Activated naive CD8-positive, alpha-beta T cell treated with anti-CD3 and anti-CD28 coated beads for 36 hours (primary cell): ENCODE measurements around the gene SPATS2L. TPM values are rescaled to one million over a fixed set of nuclear protein-coding genes. Genes with fewer than 3 reads are reported as not detected.

Experiments
- DNase-seq: peaks from one replicate; pipeline ENCODE4 v3.0.0; 2021
- H3K27ac Mint-ChIP-seq: one replicate; pipeline ENCODE4 v1.8.0; 2022; ENCODE audit warnings: mild to moderate bottlenecking, moderate library complexity, mixed read lengths
- H3K27me3 Mint-ChIP-seq: one replicate; pipeline ENCODE4 v1.8.0; 2022; ENCODE audit warnings: mild to moderate bottlenecking, mixed read lengths
- H3K36me3 Mint-ChIP-seq: one replicate; pipeline ENCODE4 v1.8.0; 2021; ENCODE audit warnings: mild to moderate bottlenecking, mixed read lengths
- H3K4me1 Mint-ChIP-seq: one replicate; pipeline ENCODE4 v1.8.0; 2021; ENCODE audit warnings: mixed read lengths
- H3K4me3 Mint-ChIP-seq: one replicate; pipeline ENCODE4 v1.8.0; 2022; ENCODE audit warnings: mild to moderate bottlenecking, moderate library complexity, mixed read lengths
- H3K9me3 Mint-ChIP-seq: one replicate; pipeline ENCODE4 v1.8.0; 2022; ENCODE audit warnings: mixed read lengths
- total RNA-seq, 2 experiments: library from RNA; stranded (reverse); gene quantifications; one replicate each; pipeline ENCODE4 v1.2.3, GENCODE V29; 2021

Gene SPATS2L
- total RNA-seq, 2 experiments from 2014 or later: 8.1 to 9.4 TPM

DNA sequence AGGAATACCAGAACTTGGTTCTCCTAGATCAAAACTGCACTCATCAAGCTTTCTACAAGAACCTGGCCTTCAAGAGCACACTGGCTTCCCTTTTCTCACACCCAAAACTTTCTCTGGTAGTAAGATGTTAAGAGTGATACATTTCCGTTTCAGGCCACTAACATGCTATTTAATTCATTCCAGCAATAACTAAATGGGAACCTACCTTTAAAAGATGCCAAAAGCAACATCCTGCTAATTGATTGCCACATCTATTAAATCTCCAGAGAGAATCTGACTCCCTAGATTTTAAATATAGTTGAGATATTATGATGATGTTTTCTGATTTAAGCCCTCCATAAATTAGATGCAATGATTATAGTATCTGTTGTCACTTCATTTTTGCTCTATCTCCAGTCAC is 131.8 kb downstream of the SPATS2L start:
- no peaks in the 10 kb centered on the region for H3K27me3 Mint-ChIP-seq
- no peak overlapping the region for H3K4me3 Mint-ChIP-seq
- DNase-seq: no peak
- no peak overlapping the region for H3K27ac Mint-ChIP-seq
- H3K9me3 Mint-ChIP-seq: peaks cover 1% of the 10 kb centered on the region
- no peaks in the 10 kb centered on the region for H3K36me3 Mint-ChIP-seq
- H3K4me1 Mint-ChIP-seq: no peaks in the 10 kb centered on the region

DNA sequence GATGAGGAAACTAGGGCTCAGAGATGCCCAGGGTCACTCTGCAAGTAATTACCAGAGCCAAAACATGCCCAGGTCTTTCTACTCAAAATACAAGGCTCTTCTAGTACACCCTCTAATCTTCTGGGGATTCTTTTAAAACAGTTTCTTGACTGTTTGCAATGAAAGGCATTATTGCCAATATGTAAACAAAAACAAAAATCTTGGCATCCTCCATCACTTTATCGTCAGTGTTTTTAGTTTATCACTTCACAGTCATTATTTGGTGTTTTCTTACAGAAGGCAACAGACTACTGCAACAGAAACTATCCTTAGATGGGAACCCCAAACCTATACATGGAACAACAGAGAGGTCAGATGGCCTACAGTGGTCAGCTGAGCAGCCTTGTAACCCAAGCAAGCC is 132.4 kb downstream of the SPATS2L start:
- no peak for DNase-seq
- no peaks in the 10 kb centered on the region for H3K27me3 Mint-ChIP-seq
- H3K4me1 Mint-ChIP-seq: no peaks in the 10 kb centered on the region
- H3K27ac Mint-ChIP-seq: no peak overlapping the region
- H3K9me3 Mint-ChIP-seq: peaks cover 1% of the 10 kb centered on the region
- H3K36me3 Mint-ChIP-seq: no peaks in the 10 kb centered on the region
- no peak overlapping the region for H3K4me3 Mint-ChIP-seq

DNA sequence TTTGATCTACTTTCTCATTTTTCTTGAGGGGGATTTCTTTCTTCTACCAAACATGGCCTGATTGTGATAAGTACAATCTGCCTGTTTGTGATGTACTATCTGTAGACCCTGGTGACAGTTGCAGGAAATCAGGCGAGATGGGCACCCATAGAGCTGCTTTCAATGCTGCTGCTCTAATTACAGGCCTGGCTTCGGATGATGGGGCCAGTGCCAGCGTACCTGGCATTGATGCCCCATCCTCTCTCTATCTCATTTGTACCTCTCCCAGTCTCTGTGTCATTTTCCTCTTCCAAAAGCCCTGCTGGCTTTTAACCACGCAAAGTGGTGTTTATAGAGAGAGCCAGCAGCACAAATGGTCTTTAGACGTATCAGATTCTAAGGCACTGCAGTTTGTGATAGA is 133.5 kb downstream of the SPATS2L start:
- no peaks in the 10 kb centered on the region for H3K4me1 Mint-ChIP-seq
- H3K36me3 Mint-ChIP-seq: no peaks in the 10 kb centered on the region
- no peak for DNase-seq
- H3K27ac Mint-ChIP-seq: no peak overlapping the region
- H3K9me3 Mint-ChIP-seq: peaks cover 1% of the 10 kb centered on the region
- no peaks in the 10 kb centered on the region for H3K27me3 Mint-ChIP-seq
- H3K4me3 Mint-ChIP-seq: no peak overlapping the region

DNA sequence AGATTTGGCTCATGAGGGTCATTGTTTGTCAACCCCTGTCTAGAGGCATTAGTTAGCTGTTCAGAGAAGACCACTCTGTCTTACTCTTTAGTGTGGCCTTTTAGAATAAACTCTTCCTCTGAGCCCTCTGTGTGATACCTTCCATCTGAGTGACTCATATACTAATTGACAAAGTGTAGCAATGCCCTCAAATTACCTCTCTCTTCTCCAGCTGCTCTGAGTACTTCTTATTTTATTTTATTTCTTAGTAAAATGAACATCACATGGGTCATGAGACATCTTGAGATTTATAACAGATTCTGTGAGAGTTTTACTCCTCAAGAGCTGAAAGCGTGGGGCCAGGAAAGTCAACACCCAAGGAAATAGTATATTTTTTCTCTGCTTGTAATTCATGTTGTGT is 136.0 kb downstream of the SPATS2L start:
- Mint-ChIP-seq H3K9me3 (no peaks in the 10 kb centered on the region), H3K36me3 (no peaks in the 10 kb centered on the region), H3K4me1 (peaks cover 17% of the 10 kb centered on the region), H3K27ac (no peak overlapping the region), H3K27me3 (no peaks in the 10 kb centered on the region), H3K4me3 (no peak overlapping the region)
- no peak for DNase-seq

DNA sequence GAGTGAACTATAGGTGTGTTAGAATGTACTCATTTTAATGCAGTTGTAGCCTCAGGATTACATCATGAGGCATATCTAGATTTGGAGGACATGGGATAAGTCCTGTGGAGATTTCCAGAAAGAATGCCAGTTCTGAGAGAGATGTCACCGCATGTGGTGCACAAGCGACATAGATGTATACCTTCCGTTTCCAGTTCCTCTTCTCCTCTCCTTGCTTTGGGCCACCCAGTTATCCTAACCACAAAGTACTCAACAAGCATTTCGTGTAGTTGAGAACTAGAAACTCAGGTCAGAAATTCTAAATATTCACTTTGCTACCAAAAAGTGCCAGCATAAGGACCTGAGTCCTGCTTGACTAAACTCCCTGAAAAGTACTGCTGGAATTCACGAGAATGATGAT is 136.9 kb downstream of the SPATS2L start:
- H3K27ac Mint-ChIP-seq: no peak overlapping the region
- no peaks in the 10 kb centered on the region for H3K9me3 Mint-ChIP-seq
- DNase-seq: no peak
- H3K4me1 Mint-ChIP-seq: peaks cover 18% of the 10 kb centered on the region
- no peaks in the 10 kb centered on the region for H3K36me3 Mint-ChIP-seq
- H3K4me3 Mint-ChIP-seq: no peak overlapping the region
- no peaks in the 10 kb centered on the region for H3K27me3 Mint-ChIP-seq

DNA sequence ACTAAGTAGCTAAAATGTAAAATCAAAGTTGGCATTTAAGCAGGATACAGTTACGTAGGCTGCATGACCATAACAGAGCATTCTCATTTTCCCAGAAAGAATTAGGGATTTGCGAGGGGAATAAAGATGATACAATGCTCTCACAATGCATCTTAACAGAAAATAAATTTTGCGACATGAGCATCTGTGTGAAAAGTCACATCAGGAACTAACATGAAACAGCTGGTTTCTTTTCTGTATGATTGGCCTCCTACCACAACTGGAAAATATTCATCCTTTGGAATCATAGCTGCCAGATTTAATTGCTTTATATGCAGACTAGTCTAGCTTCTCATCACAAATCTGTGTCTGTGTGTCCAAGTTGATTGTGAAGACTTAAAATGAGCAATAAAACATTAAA is 137.4 kb downstream of the SPATS2L start:
- Mint-ChIP-seq H3K4me1 (peaks cover 23% of the 10 kb centered on the region), H3K36me3 (no peaks in the 10 kb centered on the region), H3K27me3 (no peaks in the 10 kb centered on the region), H3K9me3 (no peaks in the 10 kb centered on the region), H3K27ac (no peak overlapping the region), H3K4me3 (no peak overlapping the region)
- no peak for DNase-seq

DNA sequence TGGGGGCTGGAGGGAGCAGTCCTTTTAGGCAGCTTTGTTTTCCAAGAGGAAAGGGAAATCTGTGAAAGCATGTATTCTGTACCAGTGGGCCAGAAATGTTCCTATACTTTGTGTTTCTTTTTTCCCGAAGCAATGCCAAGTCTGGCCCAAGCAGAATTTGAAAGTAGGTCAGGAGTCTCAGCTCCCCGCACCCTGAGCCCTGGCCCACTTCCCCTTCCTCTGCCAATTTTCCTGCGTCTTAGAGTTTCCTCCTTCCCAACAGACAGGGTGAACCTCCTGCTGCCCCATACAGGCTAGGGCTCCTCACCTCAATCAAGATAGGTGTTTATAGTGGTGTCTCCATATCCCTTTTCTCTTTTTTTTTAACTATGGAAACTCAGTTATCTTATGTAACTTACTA is 138.0 kb downstream of the SPATS2L start:
- H3K36me3 Mint-ChIP-seq: no peaks in the 10 kb centered on the region
- no peak for DNase-seq
- H3K4me3 Mint-ChIP-seq: no peak overlapping the region
- no peak overlapping the region for H3K27ac Mint-ChIP-seq
- no peaks in the 10 kb centered on the region for H3K9me3 Mint-ChIP-seq
- H3K27me3 Mint-ChIP-seq: no peaks in the 10 kb centered on the region
- H3K4me1 Mint-ChIP-seq: peaks cover 25% of the 10 kb centered on the region

DNA sequence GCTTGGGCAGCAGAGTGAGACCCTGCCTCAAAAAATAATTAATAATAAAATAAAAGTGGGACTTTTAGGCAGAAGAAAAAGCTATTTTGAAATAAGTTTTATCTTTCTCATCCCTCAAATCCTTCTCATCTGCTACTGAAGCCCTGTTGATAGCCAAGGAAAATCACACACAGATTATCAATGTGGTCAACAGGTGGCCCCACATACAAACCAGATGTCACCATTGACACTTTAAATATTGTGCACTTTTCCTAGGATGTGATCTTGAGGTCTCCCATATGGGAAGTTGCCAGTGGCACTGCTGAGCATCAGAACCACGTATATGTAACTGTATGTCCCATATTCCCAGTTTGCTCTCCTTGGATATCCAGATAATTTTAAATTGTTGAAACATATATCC is 138.8 kb downstream of the SPATS2L start:
- Mint-ChIP-seq H3K9me3 (no peaks in the 10 kb centered on the region), H3K27ac (no peak overlapping the region), H3K36me3 (no peaks in the 10 kb centered on the region), H3K27me3 (no peaks in the 10 kb centered on the region), H3K4me1 (peaks cover 25% of the 10 kb centered on the region), H3K4me3 (no peak overlapping the region)
- DNase-seq: no peak

DNA sequence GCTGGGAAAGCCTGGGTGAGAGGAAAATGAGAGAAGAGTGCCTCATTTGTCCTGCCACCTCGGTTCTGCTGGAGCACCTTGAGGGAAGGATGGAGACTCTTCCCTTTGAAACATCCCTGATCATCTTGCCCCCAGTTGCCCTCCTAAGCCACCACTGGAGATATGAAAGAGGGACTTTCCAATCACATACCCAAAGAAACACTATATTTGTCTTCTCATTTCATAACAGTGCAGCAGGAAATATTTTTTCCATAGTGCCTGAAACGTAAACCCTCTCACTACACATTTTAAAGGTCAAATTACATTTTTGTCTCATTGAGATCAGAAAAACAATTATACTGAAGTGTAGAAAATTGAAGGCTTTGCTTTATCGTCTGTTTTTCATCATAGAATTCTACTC is 140.1 kb downstream of the SPATS2L start:
- Mint-ChIP-seq H3K4me3 (no peak overlapping the region), H3K27me3 (no peaks in the 10 kb centered on the region), H3K4me1 (peaks cover 25% of the 10 kb centered on the region), H3K27ac (peak overlapping the region; percentile 80), H3K9me3 (no peaks in the 10 kb centered on the region), H3K36me3 (no peaks in the 10 kb centered on the region)
- no peak for DNase-seq

DNA sequence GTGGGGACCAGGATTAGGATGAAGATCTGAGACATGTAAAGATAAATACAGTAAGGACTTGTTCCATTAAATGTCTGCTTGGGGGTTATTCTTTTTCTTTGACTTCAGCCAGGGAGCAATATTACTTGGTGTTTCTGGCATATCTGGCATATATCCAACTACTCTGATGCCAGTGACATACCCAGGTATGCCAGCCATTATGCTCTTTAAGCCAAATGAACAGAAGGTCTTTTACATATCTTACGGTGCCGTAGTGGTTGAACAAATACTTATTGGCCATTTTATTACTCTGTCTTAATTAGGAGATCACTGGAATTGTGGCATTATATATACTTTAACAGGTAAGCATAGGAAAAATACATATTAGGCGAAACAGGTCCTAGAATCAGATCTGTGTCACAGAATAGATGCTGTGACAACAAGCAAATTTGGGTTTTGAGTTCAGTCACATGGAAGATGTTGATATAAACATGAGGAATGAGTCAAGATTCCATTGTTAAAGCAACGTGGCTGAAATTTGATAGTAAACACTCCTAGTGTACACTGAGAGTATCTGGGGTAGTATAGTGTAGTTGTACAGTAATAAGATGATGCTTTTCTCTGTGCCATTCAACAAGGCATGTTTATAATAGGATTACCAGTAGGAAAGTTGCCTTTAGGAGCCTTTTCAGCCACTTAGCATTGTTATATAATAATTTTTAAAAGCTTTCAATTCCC is 140.8 kb downstream of the SPATS2L start:
- H3K27me3 Mint-ChIP-seq: no peaks in the 10 kb centered on the region
- no peaks in the 10 kb centered on the region for H3K9me3 Mint-ChIP-seq
- peak overlapping the region; percentile 80 for H3K27ac Mint-ChIP-seq
- no peaks in the 10 kb centered on the region for H3K36me3 Mint-ChIP-seq
- H3K4me3 Mint-ChIP-seq: no peak overlapping the region
- no peak for DNase-seq
- peaks cover 25% of the 10 kb centered on the region for H3K4me1 Mint-ChIP-seq

DNA sequence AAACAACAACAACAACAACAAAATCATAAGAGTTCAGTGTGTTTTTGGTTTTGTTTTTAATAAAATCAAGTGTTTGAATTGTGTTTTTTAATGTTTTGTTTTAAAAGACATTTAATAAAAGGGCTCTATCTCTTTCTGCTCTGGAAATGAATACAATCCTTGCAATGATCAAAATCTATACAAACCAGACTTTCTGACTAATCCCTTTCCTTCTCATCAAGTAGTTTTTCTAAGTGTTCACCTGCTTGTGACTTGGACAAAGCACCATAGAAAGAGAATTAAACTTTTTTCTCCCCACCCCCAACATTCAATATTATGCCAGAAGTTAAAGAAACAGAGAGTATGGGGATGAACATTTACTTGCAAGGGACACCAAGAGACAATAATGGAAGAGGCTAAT is 142.0 kb downstream of the SPATS2L start:
- Mint-ChIP-seq H3K4me1 (peaks cover 25% of the 10 kb centered on the region), H3K9me3 (no peaks in the 10 kb centered on the region), H3K27ac (peak overlapping the region; percentile 21), H3K27me3 (no peaks in the 10 kb centered on the region), H3K4me3 (no peak overlapping the region), H3K36me3 (no peaks in the 10 kb centered on the region)
- DNase-seq: no peak

DNA sequence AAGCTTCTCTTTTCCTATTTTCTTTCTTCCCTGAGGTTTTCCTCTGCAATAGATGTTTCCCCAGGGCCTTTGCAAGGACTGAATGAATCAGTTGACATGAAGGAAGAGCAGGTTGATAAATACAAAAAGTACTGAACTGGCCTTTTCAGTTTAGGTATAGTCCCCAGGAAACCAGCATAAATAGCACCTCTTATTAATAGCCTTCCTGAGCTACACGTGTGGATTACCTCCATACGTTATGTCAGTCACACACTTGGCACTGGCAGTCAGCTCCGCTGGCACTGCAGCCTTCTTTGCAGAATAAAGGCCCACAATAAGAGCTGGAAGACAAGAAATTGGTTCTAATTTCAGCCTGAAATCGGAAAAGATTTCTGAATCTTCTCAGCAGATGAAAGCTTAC is 142.7 kb downstream of the SPATS2L start:
- no peaks in the 10 kb centered on the region for H3K36me3 Mint-ChIP-seq
- peaks cover 25% of the 10 kb centered on the region for H3K4me1 Mint-ChIP-seq
- no peak overlapping the region for H3K4me3 Mint-ChIP-seq
- H3K27ac Mint-ChIP-seq: no peak overlapping the region
- no peaks in the 10 kb centered on the region for H3K27me3 Mint-ChIP-seq
- H3K9me3 Mint-ChIP-seq: no peaks in the 10 kb centered on the region
- no peak for DNase-seq

DNA sequence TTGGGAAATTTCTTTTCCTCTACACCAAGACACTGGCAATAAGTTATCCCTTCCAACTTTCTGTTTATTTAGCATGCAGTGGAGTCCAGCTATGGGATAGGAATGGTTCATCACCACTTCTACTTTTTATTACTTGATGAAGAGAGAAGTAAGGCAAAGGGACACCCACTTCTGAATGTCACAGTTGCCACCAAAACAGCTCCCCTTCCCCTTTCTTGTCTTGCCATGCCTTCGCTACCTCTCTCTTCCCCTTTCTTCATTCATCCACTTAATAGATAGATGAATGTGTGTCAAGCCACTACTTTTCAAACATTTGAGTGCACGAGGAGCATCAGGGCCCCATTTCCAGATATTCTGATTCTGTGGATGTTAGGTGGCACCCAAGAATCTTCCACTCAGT is 143.8 kb downstream of the SPATS2L start:
- H3K27me3 Mint-ChIP-seq: no peaks in the 10 kb centered on the region
- H3K36me3 Mint-ChIP-seq: no peaks in the 10 kb centered on the region
- no peak for DNase-seq
- no peaks in the 10 kb centered on the region for H3K9me3 Mint-ChIP-seq
- no peak overlapping the region for H3K4me3 Mint-ChIP-seq
- H3K27ac Mint-ChIP-seq: no peak overlapping the region
- peaks cover 27% of the 10 kb centered on the region for H3K4me1 Mint-ChIP-seq

DNA sequence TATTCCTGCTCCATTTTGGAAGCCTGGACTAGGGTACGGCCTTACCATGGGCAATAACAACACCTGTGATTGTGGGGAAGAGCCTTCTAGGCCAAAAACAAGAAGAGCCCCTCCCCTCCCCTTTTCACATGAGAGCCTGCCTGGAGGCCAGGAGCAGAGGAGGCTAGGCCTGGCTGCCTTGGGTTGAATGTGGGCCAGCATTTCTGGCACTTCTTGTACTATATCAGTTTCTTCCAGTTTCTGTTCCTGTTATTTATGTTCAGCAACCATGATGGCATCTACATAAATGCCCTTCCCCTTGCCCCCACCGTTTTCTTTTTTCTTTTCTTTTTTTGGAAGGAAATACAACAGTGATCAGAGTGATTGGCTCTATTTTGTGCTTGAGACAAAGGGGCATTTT is 145.0 kb downstream of the SPATS2L start:
- DNase-seq: no peak
- H3K36me3 Mint-ChIP-seq: no peaks in the 10 kb centered on the region
- peaks cover 23% of the 10 kb centered on the region for H3K4me1 Mint-ChIP-seq
- H3K9me3 Mint-ChIP-seq: no peaks in the 10 kb centered on the region
- no peaks in the 10 kb centered on the region for H3K27me3 Mint-ChIP-seq
- H3K4me3 Mint-ChIP-seq: no peak overlapping the region
- H3K27ac Mint-ChIP-seq: no peak overlapping the region

DNA sequence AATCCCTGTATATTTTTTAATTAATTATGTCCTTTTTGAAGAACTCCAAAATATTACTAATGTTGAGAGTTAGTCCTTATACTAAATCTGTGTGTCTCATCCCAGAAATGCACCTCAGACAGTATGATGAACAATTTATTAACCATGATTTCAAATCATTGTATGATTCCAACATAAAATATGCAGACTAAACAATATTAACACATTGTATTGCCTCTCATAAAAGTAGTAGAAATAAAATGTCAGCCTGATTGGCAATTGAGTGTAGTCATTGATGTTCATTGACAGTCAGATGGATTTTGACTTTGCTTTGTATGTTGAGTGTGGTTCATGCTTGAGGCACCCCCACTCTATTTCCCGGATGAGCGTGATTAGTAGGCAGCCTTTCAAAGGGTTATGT is 145.9 kb downstream of the SPATS2L start:
- Mint-ChIP-seq H3K9me3 (no peaks in the 10 kb centered on the region), H3K27ac (no peak overlapping the region), H3K36me3 (no peaks in the 10 kb centered on the region), H3K4me1 (peaks cover 14% of the 10 kb centered on the region), H3K27me3 (no peaks in the 10 kb centered on the region), H3K4me3 (no peak overlapping the region)
- DNase-seq: no peak

DNA sequence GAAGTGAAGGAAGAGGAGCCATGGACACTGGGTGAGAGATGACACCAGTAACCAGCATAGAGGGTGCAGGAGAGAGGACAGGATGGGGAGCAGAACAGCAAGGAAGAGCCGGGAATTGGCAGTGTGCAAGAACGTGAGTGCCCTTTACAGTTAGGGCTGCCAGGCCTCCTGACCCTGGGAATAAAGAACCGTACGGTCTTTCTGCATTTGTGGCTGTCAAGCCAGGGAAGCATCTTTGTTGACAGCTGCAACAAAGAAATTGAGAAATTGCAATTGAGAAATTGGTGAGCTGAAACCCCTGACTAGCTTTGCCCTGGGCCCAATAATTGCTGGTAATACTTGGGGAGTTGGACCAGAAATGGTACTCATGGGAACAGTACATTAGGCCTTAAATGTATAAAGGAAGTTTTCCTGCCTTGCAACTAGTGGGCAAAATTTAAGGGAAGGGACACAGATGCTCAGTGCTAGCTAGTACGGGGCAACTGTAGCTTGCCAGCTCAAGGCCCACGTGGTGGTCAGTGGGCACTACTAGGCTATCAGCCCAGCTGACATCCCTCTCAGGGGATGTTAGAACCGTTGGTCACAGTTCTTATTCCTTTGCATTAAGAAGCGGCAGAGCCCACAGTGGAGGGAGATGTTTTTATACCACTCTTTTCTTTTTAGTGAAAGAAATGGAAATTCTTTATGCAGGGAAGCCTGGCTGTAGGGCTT is 146.8 kb downstream of the SPATS2L start:
- no peak for DNase-seq
- Mint-ChIP-seq H3K27me3 (no peaks in the 10 kb centered on the region), H3K9me3 (no peaks in the 10 kb centered on the region), H3K27ac (no peak overlapping the region), H3K4me3 (no peak overlapping the region), H3K36me3 (no peaks in the 10 kb centered on the region), H3K4me1 (peaks cover 12% of the 10 kb centered on the region)
